ENCODE results near the gene BUD23. TPM values are rescaled to one million over a fixed set of nuclear protein-coding genes. Genes with fewer than 3 reads are reported as not detected.

BUD23 gene
- total RNA-seq, 1 experiment from 2014 or later, result 168 TPM

DNA sequence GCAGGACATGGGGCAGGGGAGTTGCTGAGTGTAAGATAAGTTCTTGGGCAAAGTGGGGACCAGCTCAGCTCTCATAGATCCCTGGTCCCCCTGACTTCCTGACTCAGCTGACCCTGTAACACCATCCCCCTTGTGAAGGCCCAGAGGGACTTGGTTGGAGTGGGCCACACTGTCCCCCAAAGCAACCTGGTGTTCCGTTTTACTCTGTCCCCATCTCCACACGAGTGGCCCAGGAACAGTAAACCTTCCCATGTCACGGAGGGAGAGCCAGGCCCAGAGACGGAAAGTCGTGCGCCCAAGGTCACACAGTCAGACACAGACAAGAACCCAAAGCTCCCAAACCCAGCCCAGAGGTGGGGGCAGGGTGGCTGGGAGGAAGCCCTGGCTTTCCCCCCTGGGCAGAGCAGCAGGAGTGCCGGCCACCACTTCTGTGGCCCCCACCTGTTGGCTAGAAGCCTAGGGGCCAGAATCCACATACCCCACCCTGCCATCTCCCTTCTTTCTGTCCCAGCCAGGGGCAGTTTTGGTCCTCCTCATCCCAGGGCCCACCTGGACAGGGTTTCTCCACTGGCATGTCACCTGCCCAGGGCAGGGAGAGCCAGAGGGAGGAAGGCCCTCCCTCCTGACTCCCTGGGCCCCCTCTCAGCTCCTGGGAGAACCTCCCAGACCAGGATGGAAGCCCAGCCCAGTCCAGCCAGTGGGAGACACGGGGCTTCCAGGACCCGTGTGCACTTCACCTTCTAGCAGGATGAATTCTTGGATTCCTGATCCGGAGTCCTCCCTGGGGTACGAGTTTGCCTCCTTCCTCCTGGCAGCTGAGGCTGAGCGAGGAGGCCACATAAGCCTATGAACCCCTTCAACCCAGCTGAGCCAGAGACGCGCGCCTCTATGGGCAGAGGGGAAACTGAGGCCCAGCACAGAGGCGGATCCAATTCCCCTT is 36.3 kb upstream of the BUD23 start:
- no peaks in the 10 kb centered on the region for H3K36me3 ChIP-seq (ENCODE audit: control insufficient read depth in 1 of 2, insufficient read depth in 2 of 2, low read length in 2 of 2)
- ATAC-seq, result peak; percentile 42
- peak overlapping the region; percentile 88 for H3K4me2 ChIP-seq (ENCODE audit: low read length)
- TF ChIP-seq, protein P1, sequence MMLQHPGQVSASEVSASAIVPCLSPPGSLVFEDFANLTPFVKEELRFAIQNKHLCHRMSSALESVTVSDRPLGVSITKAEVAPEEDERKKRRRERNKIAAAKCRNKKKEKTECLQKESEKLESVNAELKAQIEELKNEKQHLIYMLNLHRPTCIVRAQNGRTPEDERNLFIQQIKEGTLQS (IDR thresholded peaks at IDR 0.05), result no peak
- TF ChIP-seq POLR2AphosphoS5 (IDR thresholded peaks at IDR 0.05; ENCODE audit: low read depth, low read length), result no peak
- no peak for TF ChIP-seq EZH2phosphoT487 (IDR thresholded peaks at IDR 0.05; ENCODE audit: borderline replicate concordance)
- TF ChIP-seq ELF1 (IDR thresholded peaks at IDR 0.05; ENCODE audit: borderline replicate concordance, low read depth), result no peak
- TF ChIP-seq SRF (IDR thresholded peaks at IDR 0.05; ENCODE audit: low read depth), result no peak
- no peak for TF ChIP-seq TCF7L2 (IDR thresholded peaks at IDR 0.05; ENCODE audit: borderline replicate concordance, extremely low read depth, insufficient read depth, insufficient read length)
- TF ChIP-seq, protein P2, sequence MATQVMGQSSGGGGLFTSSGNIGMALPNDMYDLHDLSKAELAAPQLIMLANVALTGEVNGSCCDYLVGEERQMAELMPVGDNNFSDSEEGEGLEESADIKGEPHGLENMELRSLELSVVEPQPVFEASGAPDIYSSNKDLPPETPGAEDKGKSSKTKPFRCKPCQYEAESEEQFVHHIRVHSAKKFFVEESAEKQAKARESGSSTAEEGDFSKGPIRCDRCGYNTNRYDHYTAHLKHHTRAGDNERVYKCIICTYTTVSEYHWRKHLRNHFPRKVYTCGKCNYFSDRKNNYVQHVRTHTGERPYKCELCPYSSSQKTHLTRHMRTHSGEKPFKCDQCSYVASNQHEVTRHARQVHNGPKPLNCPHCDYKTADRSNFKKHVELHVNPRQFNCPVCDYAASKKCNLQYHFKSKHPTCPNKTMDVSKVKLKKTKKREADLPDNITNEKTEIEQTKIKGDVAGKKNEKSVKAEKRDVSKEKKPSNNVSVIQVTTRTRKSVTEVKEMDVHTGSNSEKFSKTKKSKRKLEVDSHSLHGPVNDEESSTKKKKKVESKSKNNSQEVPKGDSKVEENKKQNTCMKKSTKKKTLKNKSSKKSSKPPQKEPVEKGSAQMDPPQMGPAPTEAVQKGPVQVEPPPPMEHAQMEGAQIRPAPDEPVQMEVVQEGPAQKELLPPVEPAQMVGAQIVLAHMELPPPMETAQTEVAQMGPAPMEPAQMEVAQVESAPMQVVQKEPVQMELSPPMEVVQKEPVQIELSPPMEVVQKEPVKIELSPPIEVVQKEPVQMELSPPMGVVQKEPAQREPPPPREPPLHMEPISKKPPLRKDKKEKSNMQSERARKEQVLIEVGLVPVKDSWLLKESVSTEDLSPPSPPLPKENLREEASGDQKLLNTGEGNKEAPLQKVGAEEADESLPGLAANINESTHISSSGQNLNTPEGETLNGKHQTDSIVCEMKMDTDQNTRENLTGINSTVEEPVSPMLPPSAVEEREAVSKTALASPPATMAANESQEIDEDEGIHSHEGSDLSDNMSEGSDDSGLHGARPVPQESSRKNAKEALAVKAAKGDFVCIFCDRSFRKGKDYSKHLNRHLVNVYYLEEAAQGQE (IDR thresholded peaks at IDR 0.05; ENCODE audit: low read depth), result no peak
- TF ChIP-seq FOSL1 (IDR thresholded peaks at IDR 0.05; ENCODE audit: low read depth), result no peak
- no peak for TF ChIP-seq ZFX (IDR thresholded peaks at IDR 0.05)
- no peak for TF ChIP-seq POLR2A (IDR thresholded peaks at IDR 0.05; ENCODE audit: borderline replicate concordance, extremely low read depth, insufficient read depth, insufficient read length)
- no peak for TF ChIP-seq CEBPB (IDR thresholded peaks at IDR 0.05; ENCODE audit: low read depth)
- TF ChIP-seq, protein P3, sequence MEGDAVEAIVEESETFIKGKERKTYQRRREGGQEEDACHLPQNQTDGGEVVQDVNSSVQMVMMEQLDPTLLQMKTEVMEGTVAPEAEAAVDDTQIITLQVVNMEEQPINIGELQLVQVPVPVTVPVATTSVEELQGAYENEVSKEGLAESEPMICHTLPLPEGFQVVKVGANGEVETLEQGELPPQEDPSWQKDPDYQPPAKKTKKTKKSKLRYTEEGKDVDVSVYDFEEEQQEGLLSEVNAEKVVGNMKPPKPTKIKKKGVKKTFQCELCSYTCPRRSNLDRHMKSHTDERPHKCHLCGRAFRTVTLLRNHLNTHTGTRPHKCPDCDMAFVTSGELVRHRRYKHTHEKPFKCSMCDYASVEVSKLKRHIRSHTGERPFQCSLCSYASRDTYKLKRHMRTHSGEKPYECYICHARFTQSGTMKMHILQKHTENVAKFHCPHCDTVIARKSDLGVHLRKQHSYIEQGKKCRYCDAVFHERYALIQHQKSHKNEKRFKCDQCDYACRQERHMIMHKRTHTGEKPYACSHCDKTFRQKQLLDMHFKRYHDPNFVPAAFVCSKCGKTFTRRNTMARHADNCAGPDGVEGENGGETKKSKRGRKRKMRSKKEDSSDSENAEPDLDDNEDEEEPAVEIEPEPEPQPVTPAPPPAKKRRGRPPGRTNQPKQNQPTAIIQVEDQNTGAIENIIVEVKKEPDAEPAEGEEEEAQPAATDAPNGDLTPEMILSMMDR (IDR thresholded peaks at IDR 0.05 in 2 of 3, conservative IDR thresholded peaks at IDR 0.05 in 1 of 3; ENCODE audit: borderline replicate concordance in 1 of 3, insufficient read depth in 1 of 3, low read depth in 2 of 3, low read length in 2 of 3), result no peak
- TF ChIP-seq, protein P4, sequence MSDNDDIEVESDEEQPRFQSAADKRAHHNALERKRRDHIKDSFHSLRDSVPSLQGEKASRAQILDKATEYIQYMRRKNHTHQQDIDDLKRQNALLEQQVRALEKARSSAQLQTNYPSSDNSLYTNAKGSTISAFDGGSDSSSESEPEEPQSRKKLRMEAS (IDR thresholded peaks at IDR 0.05), result no peak
- no peak for TF ChIP-seq JUND (IDR thresholded peaks at IDR 0.05)
- no peak for TF ChIP-seq CBX3 (IDR thresholded peaks at IDR 0.05; ENCODE audit: low read depth)
- no peak for TF ChIP-seq RAD21 (IDR thresholded peaks at IDR 0.05; ENCODE audit: low read depth)
- no peak for TF ChIP-seq SIN3A (IDR thresholded peaks at IDR 0.05; ENCODE audit: low read depth)
- no peak for TF ChIP-seq EZH2 (IDR thresholded peaks at IDR 0.05)
- TF ChIP-seq SP1 (IDR thresholded peaks at IDR 0.05; ENCODE audit: low read depth), result no peak
- no peak for TF ChIP-seq YY1 (IDR thresholded peaks at IDR 0.05; ENCODE audit: extremely low read depth, insufficient replicate concordance, low read depth, low read length)
- intact Hi-C loops (cut with micrococcal nuclease), result no loop called here
- H3K9me2 ChIP-seq (ENCODE audit: insufficient read depth), result no peaks in the 10 kb centered on the region
- H3K4me3 ChIP-seq (replicated peaks in 1 of 2; ENCODE audit: low read depth in 1 of 2, low read length in 2 of 2), result peak overlapping the region; percentile 64 to 65
- BruUV-seq (replicated peaks), result TSS peak; percentile 66
- H2AFZ ChIP-seq (ENCODE audit: low read depth, low read length, poor library complexity, severe bottlenecking), result no peak overlapping the region
- H4K20me1 ChIP-seq (ENCODE audit: insufficient read depth), result no peaks in the 10 kb centered on the region
- DNase-seq (ENCODE audit: low read depth, low spot score), result no peak
- H3K27me3 ChIP-seq (ENCODE audit: insufficient read depth, low read length), result no peaks in the 10 kb centered on the region
- H3K27ac ChIP-seq (ENCODE audit: low read depth, low read length), result peak overlapping the region; percentile 72
- no peaks in the 10 kb centered on the region for H3K79me2 ChIP-seq (ENCODE audit: insufficient read depth, low read length)
- H3K9ac ChIP-seq (ENCODE audit: low read length), result peak overlapping the region; percentile 80
- RAD21 ChIA-PET (ENCODE audit: low non-redundant PET in 1 of 2, low total read pairs in 2 of 2, uncharacterized antibody in 2 of 2, unreplicated experiment in 2 of 2), result no interaction called here
- H3K9me3 ChIP-seq (ENCODE audit: control insufficient read depth in 1 of 2, insufficient read depth in 1 of 2, low read depth in 1 of 2, low read length in 2 of 2), result no peaks in the 10 kb centered on the region
- CTCF ChIA-PET, result no interaction called here
- POLR2A ChIA-PET, result interaction anchor here (0.6 to 2.7 kb wide), 4 partner anchors 10 to 25 kb away, joined by 3 to 8 read pairs (median 4); partner anchors contain the start of gene MLXIPL
- peaks cover 13 to 34% of the 10 kb centered on the region in 2 experiments for H3K4me1 ChIP-seq (ENCODE audit: control insufficient read depth in 1 of 2, insufficient read depth in 2 of 2, low read length in 2 of 2)
